ENCODE measurements around the gene ETV5. TPM values are rescaled to one million over a fixed set of nuclear protein-coding genes. Genes with fewer than 3 reads are reported as not detected.

Gene ETV5
- total and polyA plus RNA-seq, 10 of the 15 experiments (the other 5 are each of a cell fraction or from before 2014, with no cell fraction given) = 5.0 to 18.4 (median 7.4) TPM

- TF ChIP-seq ATF2 (IDR thresholded peaks at IDR 0.05; ENCODE audit: low read length) (no peak), USF1 (IDR thresholded peaks at IDR 0.05; ENCODE audit: borderline replicate concordance, extremely low read length, insufficient read depth, low read depth, low read length) (no peak), TAF1 (IDR thresholded peaks at IDR 0.05; ENCODE audit: borderline replicate concordance, low read depth, low read length) (no peak), NR2C2 (IDR thresholded peaks at IDR 0.05; ENCODE audit: borderline replicate concordance, control insufficient read depth, insufficient read length, low read depth) (no peak), TCF7 (IDR thresholded peaks at IDR 0.05; ENCODE audit: borderline replicate concordance) (no peak), ZBTB33 (IDR thresholded peaks at IDR 0.05) (no peak), JUNB (IDR thresholded peaks at IDR 0.05) (no peak), MXI1 (IDR thresholded peaks at IDR 0.05; ENCODE audit: low read depth, low read length) (no peak), STAT1 (conservative IDR thresholded peaks at IDR 0.05) (no peak), BRCA1 (IDR thresholded peaks at IDR 0.05; ENCODE audit: low read depth, low read length) (no peak)
Measured at GRCh38 chr3:186067360-186068242, 41.3 kb downstream of the ETV5 start (continued).

Measured in GM12878 (cell line).